Measurements from ENCODE around the gene FMNL1.
A peak's percentile ranks its signal among the peaks of the same experiment; 100 is the strongest.

The FMNL1 gene

GRCh38 chr17:45264988-45265387 is 43.3 kb downstream of the FMNL1 start:
- H3K4me3 ChIP-seq (replicated peaks in 1 of 2; ENCODE audit: low read depth in 2 of 2, low read length in 2 of 2): no peak overlapping the region
- TF ChIP-seq CTCF (IDR thresholded peaks at IDR 0.05; ENCODE audit: low read depth, low read length): no peak
- no peak for DNase-seq (ENCODE audit: low read depth in 2 of 2)

GRCh38 chr17:45265821-45266220 is 44.1 kb downstream of the FMNL1 start:
- no peak overlapping the region for H3K4me3 ChIP-seq (replicated peaks in 1 of 2; ENCODE audit: low read depth in 2 of 2, low read length in 2 of 2)
- peak; percentile 77 to 90 for DNase-seq (ENCODE audit: low read depth in 2 of 2)
- no peak for TF ChIP-seq CTCF (IDR thresholded peaks at IDR 0.05; ENCODE audit: low read depth, low read length)

- no peak for TF ChIP-seq CTCF (IDR thresholded peaks at IDR 0.05; ENCODE audit: low read depth, low read length)
- H3K4me3 ChIP-seq (replicated peaks in 1 of 2; ENCODE audit: low read depth in 2 of 2, low read length in 2 of 2): no peak overlapping the region
- DNase-seq (ENCODE audit: low read depth in 2 of 2): no peak
These were observed 44.8 kb downstream of the FMNL1 start for GRCh38 chr17:45266372-45266926.

GRCh38 chr17:45267436-45268055 is 45.9 kb downstream of the FMNL1 start:
- no peak overlapping the region for H3K4me3 ChIP-seq (replicated peaks in 1 of 2; ENCODE audit: low read depth in 2 of 2, low read length in 2 of 2)
- no peak for DNase-seq (ENCODE audit: low read depth in 2 of 2)
- TF ChIP-seq CTCF (IDR thresholded peaks at IDR 0.05; ENCODE audit: low read depth, low read length): no peak

GRCh38 chr17:45269912-45270311 is 48.2 kb downstream of the FMNL1 start:
- no peak for TF ChIP-seq CTCF (IDR thresholded peaks at IDR 0.05; ENCODE audit: low read depth, low read length)
- DNase-seq (ENCODE audit: low read depth in 2 of 2): no peak

GRCh38 chr17:45270828-45271418 is 49.2 kb downstream of the FMNL1 start:
- H3K4me3 ChIP-seq (replicated peaks in 1 of 2; ENCODE audit: low read depth in 2 of 2, low read length in 2 of 2): no peak overlapping the region
- peak; percentile 80 for TF ChIP-seq CTCF (IDR thresholded peaks at IDR 0.05; ENCODE audit: low read depth, low read length)
- DNase-seq (ENCODE audit: low read depth in 2 of 2): no peak

More at GRCh38 chr17:45269912-45270311, 48.2 kb downstream of the FMNL1 start:
- no peak overlapping the region for H3K4me3 ChIP-seq (replicated peaks in 1 of 2; ENCODE audit: low read depth in 2 of 2, low read length in 2 of 2)

Measured in cardiac fibroblast (primary cell).